HG03521 (cell line): ENCODE results near the gene SDSL.

Experiments
- ATAC-seq: cut with Tn5 transposase; IDR thresholded peaks from one replicate; pipeline ENCODE4 v1.9.1; 2021; ENCODE audit warnings: mild to moderate bottlenecking, moderate library complexity; ENCODE audit not compliant: unreplicated experiment

SDSL gene

GRCh38 chr12:113479216-113479589 lies 57.0 kb downstream of the SDSL start:
- ATAC-seq = no peak

GRCh38 chr12:113479590-113480335 lies 57.6 kb downstream of the SDSL start:
- no peak for ATAC-seq

- ATAC-seq = no peak
These were observed 58.3 kb downstream of the SDSL start for GRCh38 chr12:113480336-113480971.

- ATAC-seq = no peak
These were observed 60.2 kb downstream of the SDSL start for GRCh38 chr12:113482334-113482733.

DNA sequence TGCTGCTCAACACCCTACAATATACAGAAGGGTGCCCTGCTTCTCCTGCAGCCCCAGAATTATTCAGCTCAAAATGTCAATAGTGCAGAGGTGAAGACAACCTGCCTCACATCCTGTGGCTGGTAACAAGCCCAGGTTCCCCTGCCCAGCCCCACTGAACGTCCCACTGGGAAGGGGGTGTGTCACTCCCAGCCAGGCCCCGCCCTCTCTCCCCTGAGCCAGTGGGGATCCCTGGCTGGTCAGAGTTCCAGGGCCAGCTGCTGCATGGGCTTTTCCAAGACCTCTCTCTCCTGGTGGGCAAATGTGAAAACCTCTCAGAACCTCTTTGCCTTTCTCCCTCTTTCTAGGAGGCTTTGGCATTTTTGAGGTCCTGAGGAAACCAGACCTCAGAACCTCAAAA lies 63.1 kb downstream of the SDSL start:
- ATAC-seq = no peak

- no peak for ATAC-seq
These were observed 64.5 kb downstream of the SDSL start for GRCh38 chr12:113486722-113487121.
